ENCODE measurements around the gene FGF19.

DNA sequence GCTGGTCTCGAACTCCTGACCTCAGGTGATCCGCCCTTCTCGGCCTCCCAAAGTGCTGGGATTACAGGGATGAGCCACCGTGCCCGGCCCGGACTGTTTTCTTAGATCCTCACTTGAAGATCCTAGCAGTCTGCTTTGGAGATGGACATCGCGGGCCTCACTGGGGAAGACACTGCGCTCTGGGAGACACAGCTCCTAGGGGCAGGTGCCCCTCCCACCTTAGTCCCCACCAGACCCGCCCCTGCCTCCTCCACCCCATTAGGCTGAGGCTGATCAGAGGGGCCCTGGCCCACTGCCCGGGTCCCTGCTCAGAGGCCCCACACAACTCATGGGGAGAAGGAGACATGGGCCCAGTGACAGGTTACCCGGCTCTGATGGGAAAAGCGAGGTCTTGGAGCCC, 17.4 kb downstream of the FGF19 start:
- TF ChIP-seq, protein P1, sequence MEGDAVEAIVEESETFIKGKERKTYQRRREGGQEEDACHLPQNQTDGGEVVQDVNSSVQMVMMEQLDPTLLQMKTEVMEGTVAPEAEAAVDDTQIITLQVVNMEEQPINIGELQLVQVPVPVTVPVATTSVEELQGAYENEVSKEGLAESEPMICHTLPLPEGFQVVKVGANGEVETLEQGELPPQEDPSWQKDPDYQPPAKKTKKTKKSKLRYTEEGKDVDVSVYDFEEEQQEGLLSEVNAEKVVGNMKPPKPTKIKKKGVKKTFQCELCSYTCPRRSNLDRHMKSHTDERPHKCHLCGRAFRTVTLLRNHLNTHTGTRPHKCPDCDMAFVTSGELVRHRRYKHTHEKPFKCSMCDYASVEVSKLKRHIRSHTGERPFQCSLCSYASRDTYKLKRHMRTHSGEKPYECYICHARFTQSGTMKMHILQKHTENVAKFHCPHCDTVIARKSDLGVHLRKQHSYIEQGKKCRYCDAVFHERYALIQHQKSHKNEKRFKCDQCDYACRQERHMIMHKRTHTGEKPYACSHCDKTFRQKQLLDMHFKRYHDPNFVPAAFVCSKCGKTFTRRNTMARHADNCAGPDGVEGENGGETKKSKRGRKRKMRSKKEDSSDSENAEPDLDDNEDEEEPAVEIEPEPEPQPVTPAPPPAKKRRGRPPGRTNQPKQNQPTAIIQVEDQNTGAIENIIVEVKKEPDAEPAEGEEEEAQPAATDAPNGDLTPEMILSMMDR (IDR thresholded peaks at IDR 0.05; ENCODE audit: low read depth, low read length, poor library complexity, severe bottlenecking): no peak
- no peak for TF ChIP-seq EZH2phosphoT487 (IDR thresholded peaks at IDR 0.05; ENCODE audit: borderline replicate concordance, low read length)

Data from DOHH2 (cell line).